ENCODE data around the gene SHD.
A peak's percentile ranks its signal among the peaks of the same experiment; 100 is the strongest.

SHD gene

GRCh38 chr19:4334929-4335570 is 56.0 kb downstream of the SHD start:
- Histone ChIP-seq H3K36me3 (ENCODE audit: control insufficient read depth, insufficient read depth, low read length, severe bottlenecking) (no peaks in the 10 kb centered on the region), H3K4me1 (ENCODE audit: control insufficient read depth, insufficient read depth, low read length) (peaks cover 5% of the 10 kb centered on the region), H3K9me3 (ENCODE audit: control insufficient read depth, low read length) (no peaks in the 10 kb centered on the region), H3K4me3 (ENCODE audit: low read length) (no peak overlapping the region), H3K27me3 (replicated peaks; ENCODE audit: control insufficient read depth, insufficient read depth, low read length) (no peaks in the 10 kb centered on the region), H3K9ac (ENCODE audit: low read length) (no peak overlapping the region)
- DNase-seq (ENCODE audit: low read depth): no peak

- peak overlapping the region; percentile 83 for H3K9ac ChIP-seq (ENCODE audit: low read length)
- peaks cover 10% of the 10 kb centered on the region for H3K4me1 ChIP-seq (ENCODE audit: control insufficient read depth, insufficient read depth, low read length)
- no peaks in the 10 kb centered on the region for H3K9me3 ChIP-seq (ENCODE audit: control insufficient read depth, low read length)
- H3K4me3 ChIP-seq (ENCODE audit: low read length): peak overlapping the region; percentile 81
- H3K27me3 ChIP-seq (replicated peaks; ENCODE audit: control insufficient read depth, insufficient read depth, low read length): no peaks in the 10 kb centered on the region
- DNase-seq (ENCODE audit: low read depth): peak; percentile 8
- no peaks in the 10 kb centered on the region for H3K36me3 ChIP-seq (ENCODE audit: control insufficient read depth, insufficient read depth, low read length, severe bottlenecking)
Observed at GRCh38 chr19:4337906-4338440, 58.9 kb downstream of the SHD start.

- H3K27me3 ChIP-seq (replicated peaks; ENCODE audit: control insufficient read depth, insufficient read depth, low read length): no peaks in the 10 kb centered on the region
- H3K4me3 ChIP-seq (ENCODE audit: low read length): peak within 1 kb of the TSS; percentile 81
- no peaks in the 10 kb centered on the region for H3K9me3 ChIP-seq (ENCODE audit: control insufficient read depth, low read length)
- peaks cover 10% of the 10 kb centered on the region for H3K4me1 ChIP-seq (ENCODE audit: control insufficient read depth, insufficient read depth, low read length)
- H3K9ac ChIP-seq (ENCODE audit: low read length): peak within 1 kb of the TSS; percentile 83
- H3K36me3 ChIP-seq (ENCODE audit: control insufficient read depth, insufficient read depth, low read length, severe bottlenecking): no peaks in the 10 kb centered on the region
- DNase-seq (ENCODE audit: low read depth): no peak
Observed at GRCh38 chr19:4338441-4339355, 59.6 kb downstream of the SHD start, which contains the start of gene STAP2. Gene STAP2 (minus strand): TSS chr19:4338827. CDS start chr19:4338753, 74 bp downstream.

Measured in adipocyte (in vitro differentiated cells).